ENCODE measurements around the gene CNTF. TPM values are rescaled to one million over a fixed set of nuclear protein-coding genes. Genes with fewer than 3 reads are reported as not detected.

The CNTF gene
- total and polyA plus RNA-seq, 10 of the 15 experiments (the other 5 are each of a cell fraction or from before 2014, with no cell fraction given), result 0.16 to 2.3 (median 0.73) TPM

GRCh38 chr11:58577555-58578135 lies 44.8 kb upstream of the CNTF start (continued):
- TF ChIP-seq USF1 (IDR thresholded peaks at IDR 0.05; ENCODE audit: borderline replicate concordance, extremely low read length, insufficient read depth, low read depth, low read length), result no peak
- peak; percentile 90 for TF ChIP-seq POLR2A (IDR thresholded peaks at IDR 0.05; ENCODE audit: low read depth, low read length)
- TF ChIP-seq SREBF1 (IDR thresholded peaks at IDR 0.05; ENCODE audit: low read length), result no peak
- TF ChIP-seq MEF2B (IDR thresholded peaks at IDR 0.05; ENCODE audit: partially characterized antibody, poor library complexity, severe bottlenecking), result peak; percentile 85
- TF ChIP-seq RAD51 (IDR thresholded peaks at IDR 0.05), result peak; percentile 86
- no peak for TF ChIP-seq HDAC6 (IDR thresholded peaks at IDR 0.05; ENCODE audit: unreplicated experiment)
- TF ChIP-seq SUPT20H (IDR thresholded peaks at IDR 0.05; ENCODE audit: borderline replicate concordance, control insufficient read depth, low read depth, low read length), result no peak
- TF ChIP-seq FOXK2 (IDR thresholded peaks at IDR 0.05), result no peak
- TF ChIP-seq SMAD1 (IDR thresholded peaks at IDR 0.05; ENCODE audit: low read depth, partially characterized antibody), result peak; percentile 86
- peak; percentile 63; the same call in 1 of the 2 replicates for TF ChIP-seq GATAD2B (conservative IDR thresholded peaks at IDR 0.05; ENCODE audit: low read depth)
- TF ChIP-seq CEBPZ (IDR thresholded peaks at IDR 0.05; ENCODE audit: low read depth, low read length), result no peak
- peak; percentile 100 for TF ChIP-seq FOXM1 (IDR thresholded peaks at IDR 0.05; ENCODE audit: low read depth, low read length)
- TF ChIP-seq RAD21 (IDR thresholded peaks at IDR 0.05; ENCODE audit: insufficient read depth, low read depth, low read length), result no peak
- peak; percentile 83; the same call in 1 of the 2 replicates for TF ChIP-seq MEF2A (IDR thresholded peaks at IDR 0.05; ENCODE audit: insufficient read depth, low read depth, low read length)
- TF ChIP-seq, protein P1, sequence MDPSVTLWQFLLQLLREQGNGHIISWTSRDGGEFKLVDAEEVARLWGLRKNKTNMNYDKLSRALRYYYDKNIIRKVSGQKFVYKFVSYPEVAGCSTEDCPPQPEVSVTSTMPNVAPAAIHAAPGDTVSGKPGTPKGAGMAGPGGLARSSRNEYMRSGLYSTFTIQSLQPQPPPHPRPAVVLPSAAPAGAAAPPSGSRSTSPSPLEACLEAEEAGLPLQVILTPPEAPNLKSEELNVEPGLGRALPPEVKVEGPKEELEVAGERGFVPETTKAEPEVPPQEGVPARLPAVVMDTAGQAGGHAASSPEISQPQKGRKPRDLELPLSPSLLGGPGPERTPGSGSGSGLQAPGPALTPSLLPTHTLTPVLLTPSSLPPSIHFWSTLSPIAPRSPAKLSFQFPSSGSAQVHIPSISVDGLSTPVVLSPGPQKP (IDR thresholded peaks at IDR 0.05; ENCODE audit: low read depth, low read length), result peak; percentile 73; the same call in 1 of the 2 replicates
- TF ChIP-seq TCF3 (IDR thresholded peaks at IDR 0.05; ENCODE audit: borderline replicate concordance, insufficient read depth, low read depth, low read length), result peak; percentile 97
- TF ChIP-seq, protein P2, sequence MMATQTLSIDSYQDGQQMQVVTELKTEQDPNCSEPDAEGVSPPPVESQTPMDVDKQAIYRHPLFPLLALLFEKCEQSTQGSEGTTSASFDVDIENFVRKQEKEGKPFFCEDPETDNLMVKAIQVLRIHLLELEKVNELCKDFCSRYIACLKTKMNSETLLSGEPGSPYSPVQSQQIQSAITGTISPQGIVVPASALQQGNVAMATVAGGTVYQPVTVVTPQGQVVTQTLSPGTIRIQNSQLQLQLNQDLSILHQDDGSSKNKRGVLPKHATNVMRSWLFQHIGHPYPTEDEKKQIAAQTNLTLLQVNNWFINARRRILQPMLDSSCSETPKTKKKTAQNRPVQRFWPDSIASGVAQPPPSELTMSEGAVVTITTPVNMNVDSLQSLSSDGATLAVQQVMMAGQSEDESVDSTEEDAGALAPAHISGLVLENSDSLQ (IDR thresholded peaks at IDR 0.05), result peak; percentile 80
- peak; percentile 87; the same call in 1 of the 2 replicates for TF ChIP-seq TARDBP (IDR thresholded peaks at IDR 0.05; ENCODE audit: borderline replicate concordance)
- peak; percentile 86 for TF ChIP-seq ATF7 (IDR thresholded peaks at IDR 0.05; ENCODE audit: low read depth)
- TF ChIP-seq, protein P3, sequence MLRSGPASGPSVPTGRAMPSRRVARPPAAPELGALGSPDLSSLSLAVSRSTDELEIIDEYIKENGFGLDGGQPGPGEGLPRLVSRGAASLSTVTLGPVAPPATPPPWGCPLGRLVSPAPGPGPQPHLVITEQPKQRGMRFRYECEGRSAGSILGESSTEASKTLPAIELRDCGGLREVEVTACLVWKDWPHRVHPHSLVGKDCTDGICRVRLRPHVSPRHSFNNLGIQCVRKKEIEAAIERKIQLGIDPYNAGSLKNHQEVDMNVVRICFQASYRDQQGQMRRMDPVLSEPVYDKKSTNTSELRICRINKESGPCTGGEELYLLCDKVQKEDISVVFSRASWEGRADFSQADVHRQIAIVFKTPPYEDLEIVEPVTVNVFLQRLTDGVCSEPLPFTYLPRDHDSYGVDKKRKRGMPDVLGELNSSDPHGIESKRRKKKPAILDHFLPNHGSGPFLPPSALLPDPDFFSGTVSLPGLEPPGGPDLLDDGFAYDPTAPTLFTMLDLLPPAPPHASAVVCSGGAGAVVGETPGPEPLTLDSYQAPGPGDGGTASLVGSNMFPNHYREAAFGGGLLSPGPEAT (IDR thresholded peaks at IDR 0.05; ENCODE audit: low read depth), result peak; percentile 93
- TF ChIP-seq ZNF24 (IDR thresholded peaks at IDR 0.05), result no peak

All from GM12878 (cell line).